HG02763 (cell line): ENCODE measurements around the gene MTRF1.

Experiments
- ATAC-seq: cut with Tn5 transposase; IDR thresholded peaks from one replicate; pipeline ENCODE4 v1.9.1; 2021; ENCODE audit warnings: mild to moderate bottlenecking, moderate library complexity; ENCODE audit not compliant: unreplicated experiment

MTRF1 gene, protein sequence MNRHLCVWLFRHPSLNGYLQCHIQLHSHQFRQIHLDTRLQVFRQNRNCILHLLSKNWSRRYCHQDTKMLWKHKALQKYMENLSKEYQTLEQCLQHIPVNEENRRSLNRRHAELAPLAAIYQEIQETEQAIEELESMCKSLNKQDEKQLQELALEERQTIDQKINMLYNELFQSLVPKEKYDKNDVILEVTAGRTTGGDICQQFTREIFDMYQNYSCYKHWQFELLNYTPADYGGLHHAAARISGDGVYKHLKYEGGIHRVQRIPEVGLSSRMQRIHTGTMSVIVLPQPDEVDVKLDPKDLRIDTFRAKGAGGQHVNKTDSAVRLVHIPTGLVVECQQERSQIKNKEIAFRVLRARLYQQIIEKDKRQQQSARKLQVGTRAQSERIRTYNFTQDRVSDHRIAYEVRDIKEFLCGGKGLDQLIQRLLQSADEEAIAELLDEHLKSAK

DNA sequence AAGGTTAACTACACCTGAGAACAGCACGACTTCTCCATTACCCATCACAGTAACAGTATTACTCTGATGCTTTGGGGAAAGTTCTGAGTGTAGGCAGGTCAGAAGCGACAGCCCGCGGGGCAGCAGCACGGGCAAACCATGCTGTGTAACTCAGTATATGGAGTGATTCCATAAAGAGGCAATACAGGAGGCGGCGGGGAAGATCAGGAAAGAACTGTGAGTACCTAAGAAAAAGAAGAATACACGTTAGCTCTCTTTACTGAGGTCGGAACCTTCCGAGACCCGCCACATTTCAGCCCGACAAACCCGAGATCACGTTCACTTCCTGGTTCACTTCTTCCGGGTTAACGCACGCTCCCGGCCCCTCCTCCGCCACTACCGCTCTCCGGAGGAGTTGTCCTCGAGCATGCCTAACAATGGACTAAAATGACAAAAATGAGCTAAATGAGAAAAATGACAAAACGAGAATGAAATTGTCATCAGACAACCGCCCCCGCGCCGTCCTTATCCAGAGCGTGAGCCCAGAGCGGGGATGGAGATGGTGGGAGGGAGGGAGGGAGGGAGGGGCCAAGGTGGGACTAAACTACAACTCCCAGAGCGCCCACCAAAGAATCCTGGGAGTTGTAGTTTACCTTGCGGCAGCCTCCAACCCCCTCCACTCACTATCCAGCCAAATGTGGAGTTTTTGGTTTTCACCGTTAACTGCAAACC lies at the start of gene MTRF1:
Gene MTRF1 (minus strand): TSS at position 316 of the 711 bp plus-strand sequence. CDS start 2,669 bp downstream, outside the sequence.
- peak; percentile 89 for ATAC-seq

DNA sequence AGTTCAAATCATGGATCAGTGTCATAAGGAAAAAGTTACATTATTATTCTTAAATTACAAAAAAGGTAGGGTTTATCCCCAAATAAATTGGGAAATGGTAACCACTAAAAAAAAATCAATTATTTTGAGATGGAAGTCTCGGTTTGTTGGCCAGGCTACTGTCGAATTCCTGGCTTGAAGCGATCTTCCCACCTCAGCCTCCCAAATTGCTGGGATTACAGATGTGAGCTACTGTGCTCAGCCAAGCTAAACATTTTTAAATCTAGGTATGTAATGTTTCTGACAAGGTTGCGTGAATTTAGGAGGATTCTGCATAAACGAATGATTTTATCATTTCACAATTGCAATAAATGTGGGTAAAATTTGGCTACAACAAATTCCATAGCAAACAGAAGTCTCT lies 49.7 kb upstream of the MTRF1 start:
- ATAC-seq = no peak

DNA sequence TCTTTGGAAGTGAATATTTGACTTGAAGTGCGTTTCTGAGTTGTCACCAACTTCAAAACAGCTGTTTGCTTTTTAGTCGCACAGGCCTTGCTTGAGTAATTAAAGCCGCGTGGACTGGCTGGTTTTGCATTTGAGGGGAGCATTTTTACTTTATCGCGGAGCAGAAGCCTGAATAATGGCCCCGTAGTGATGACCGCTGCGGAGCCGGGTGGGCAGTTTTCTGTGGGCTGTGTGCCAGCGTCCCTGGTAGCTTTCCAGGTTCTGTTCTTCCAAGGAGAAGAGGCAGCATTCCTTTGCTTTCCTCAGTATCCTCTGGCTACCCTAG lies 48.8 kb upstream of the MTRF1 start:
- no peak for ATAC-seq

DNA sequence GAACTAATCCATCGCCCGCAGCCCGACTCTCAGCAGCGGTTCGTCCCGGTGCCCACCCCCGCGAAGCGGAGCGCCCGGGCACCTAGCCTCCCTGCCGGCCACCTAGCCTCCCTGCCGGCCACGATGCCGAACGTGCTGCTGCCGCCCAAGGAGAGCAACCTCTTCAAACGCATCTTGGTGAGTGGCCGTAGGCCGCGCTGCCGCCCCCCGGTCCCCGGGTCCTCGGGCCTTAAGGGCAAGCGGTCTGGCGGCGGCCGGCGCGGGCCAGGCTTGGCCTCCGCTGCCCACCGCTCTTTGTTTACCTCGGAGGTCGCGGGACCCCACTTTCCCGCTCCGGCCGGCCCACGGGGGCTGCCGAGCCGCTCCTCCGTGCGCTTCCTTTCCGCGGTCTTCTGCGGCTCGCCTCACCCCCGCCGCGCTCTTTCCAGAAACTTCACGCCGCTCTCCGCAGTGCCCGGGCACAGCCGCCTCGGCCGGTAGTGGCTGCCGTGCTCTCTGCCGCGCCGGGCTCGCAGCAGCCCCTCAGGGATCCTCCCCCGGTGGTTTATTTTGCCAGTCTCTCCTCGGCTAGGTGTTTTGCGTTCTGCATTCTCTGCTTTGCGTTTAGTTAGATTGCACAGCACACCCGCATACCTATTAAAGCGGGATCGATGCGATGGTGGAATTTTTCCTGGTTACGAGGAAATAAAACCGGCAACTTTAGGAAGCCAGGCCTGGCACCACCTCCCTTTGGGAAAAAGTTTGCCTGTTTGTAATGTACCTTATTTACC lies 48.2 kb upstream of the MTRF1 start:
- peak; percentile 46 for ATAC-seq

DNA sequence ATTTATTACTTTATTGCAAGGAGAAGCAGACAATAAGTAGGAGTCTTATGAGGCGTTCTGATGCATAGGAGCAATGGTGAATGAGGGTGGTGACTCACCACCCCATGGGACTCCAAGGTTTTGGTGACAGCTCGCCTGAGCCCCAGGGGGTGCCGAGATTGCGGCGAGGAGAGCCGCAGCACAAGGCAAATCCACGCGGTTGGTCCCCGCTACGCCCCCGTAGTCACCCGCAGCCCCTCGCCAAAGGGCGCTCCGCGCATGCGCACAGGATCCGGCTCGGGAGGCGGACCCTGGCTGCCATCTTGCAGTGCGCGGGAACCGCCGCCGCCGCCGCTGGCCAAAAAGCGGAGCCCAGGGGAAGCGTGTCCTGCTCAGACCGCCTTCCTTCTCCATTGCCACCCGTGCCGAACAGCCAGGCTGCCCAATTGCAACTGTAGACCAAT lies 47.6 kb upstream of the MTRF1 start, which contains the start of gene NAA16:
Gene NAA16 (plus strand): TSS at position 305 of the 443 bp plus-strand sequence. CDS start 262 bp downstream, outside the sequence.
- peak; percentile 78 for ATAC-seq

DNA sequence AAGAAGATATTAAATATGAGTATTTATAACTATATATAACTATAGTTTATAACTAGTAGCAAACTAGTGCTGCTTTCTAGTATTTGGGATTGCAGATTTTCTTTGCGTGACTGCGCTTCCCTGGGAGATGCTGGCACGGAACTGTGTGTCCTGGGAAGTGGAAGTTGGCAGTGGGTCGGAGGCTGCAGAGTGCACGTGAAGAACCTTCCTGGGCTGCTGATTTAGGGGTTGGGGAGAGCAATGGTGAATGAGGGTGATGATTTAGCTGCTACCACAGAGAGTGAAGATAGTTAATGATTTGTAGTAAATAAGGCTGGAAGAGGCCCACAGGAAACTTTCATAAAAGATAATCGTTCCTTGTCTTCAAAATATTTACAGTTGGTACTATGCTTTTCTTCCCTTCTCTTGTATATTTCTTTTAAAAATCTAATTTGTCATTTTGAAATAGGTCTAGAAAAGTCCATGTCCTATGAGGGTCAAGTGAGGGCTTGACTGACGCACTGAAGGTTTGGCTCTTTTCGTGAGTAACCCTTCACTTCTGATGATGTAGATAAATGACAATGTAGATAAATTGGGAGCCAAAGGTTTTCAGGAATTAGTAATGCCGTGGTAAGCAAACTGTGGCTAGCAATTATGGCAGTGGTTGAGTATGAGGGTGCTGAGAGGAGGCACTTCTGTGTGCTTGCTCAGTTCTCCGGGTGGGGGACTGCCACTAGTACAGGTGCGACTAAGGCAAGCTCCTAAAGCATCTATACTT lies 44.7 kb upstream of the MTRF1 start:
- ATAC-seq = no peak

DNA sequence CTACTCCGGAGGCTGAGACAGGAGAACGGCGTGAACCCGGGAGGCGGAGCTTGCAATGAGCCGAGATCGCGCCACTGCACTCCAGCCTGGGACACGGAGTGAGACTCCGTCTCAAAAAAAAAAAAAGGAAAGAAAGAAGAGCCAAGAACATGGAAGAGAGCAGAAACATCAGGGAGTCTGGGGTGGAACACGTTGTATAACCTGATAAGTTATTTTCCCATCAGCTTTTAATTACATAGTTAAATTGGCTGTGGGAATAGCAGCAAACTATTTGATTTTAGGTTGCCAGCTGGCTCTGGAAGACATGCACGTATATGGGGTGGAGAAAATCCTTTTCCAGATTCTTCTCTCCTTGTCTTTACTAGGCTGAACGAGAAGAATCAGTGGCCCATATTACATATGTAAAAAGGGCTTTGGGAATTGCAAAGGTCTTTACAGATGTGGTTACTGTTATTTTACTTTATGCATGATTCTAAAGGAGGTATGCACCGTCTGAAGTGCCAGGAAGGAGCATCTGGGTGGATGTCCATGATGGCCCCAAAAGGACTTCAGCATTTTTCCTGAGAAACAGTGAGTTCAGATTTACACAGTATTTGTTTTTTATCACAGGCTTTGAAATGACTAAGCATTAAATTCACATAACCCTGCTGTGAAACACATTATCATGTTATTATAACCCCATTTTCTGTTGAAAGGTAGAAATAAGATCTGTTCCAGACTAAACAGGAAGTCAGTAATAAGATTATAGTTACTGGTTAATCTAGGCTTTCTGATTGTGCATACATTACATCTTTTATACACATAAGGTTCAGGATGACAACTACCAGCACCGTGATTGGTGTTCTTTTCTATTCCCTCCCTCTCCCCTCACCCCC lies 43.1 kb upstream of the MTRF1 start:
- ATAC-seq = no peak

DNA sequence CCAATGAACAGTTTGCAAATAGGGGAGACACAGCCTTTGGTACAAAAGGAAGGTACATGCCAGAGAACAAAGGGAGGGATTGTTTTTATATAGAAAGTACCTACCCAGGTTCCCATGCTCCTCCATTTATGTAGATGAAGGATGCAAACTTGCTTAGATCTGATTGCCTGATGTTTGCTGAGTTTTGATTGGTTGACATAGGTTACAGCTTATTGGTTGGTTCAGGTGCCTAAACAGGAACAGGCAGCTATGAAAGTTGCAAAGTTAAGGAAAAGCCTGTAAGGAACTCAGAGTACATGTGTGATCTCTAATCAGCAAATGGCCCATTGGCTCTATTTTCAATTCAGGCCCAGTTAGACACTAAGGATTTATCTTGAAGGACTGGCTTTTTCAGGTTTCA lies 41.2 kb upstream of the MTRF1 start:
- no peak for ATAC-seq

DNA sequence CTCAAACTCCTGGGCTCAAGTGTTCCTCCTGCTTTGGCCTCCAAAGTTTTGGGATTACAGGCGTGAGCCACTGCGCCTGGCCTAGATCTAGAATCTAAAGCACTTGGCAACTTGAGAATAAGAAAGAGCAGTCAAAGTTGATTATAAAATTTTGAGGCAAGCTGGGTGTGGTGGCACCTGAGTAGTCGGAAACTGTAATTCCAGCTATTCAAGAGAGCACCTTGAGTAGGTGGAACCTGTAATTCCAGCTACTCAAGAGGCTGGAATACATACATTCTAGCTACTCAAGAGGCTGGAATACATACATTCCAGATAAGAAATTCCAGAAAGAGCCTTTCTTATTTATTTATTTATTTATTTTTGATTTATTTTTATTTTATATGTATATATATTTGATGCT lies 39.4 kb upstream of the MTRF1 start:
- ATAC-seq = no peak

DNA sequence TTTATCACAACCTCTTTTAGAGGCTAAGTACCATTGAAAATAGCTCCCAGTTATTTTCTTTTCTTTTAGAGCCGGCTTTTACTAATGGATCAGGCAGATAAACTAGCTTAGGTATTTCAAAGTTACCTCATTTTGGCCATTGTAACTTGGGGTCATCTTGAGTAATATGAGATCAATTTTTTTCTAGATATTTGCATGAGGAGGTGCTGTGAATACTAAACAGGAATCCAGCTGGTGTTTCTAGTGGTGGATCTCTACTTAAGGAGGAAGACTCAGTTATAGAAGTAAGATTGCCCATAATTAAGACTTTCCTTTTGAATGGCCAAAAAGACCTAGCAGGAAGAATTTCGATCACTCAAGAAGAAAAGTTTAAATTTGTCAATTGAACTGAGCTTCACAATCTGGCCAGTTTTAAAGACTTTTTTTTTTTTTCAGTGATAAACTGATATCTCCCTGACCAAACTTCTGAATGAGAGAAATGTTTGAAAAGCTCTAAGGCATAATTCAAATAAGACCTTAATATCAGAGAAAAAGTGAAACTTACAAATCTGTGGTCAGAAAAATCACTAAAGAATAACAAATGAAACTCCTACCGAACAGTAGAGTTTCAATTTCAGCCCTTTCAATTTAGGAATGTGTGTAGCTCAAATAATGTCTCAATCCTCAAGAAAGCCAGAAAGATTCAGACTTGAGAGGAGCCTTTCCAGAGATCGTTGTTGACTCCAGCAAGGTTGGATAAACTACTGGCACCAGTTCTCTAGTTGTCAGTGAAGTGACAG lies 36.1 kb upstream of the MTRF1 start:
- no peak for ATAC-seq

DNA sequence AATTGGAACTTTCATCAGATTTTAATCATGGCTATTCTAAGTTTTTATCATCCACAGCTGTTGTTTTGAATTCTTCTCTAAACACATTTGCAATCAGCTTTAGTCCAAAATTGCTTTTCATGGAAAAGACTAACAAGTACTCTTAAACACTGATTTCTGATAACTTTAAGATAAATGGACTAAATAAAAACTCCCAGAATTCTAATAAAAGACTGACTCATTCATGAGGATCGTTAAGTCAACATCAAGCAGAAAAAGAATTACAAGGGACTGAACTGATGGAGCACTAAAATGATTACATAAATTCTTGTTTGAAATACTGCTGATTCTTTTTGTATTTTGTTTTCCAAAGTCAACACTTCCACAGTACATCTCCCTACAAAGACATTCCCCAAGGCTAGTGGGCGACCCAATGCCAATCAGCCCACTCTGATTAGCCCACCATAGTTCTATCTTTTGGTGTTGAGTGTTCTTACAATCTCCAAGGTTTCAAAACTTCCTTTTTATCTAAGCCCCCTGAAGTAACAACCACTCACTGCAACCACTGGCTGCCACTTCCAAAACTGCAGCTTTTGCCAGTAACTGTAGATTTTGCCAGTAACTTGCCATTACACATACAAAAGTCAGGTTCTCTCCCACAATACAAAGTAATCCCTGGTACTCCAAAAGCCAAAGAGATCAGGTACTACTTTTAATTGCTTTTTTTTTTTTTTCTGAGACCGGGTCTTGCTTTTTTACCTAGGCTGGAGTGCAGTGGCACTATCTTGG lies 33.7 kb upstream of the MTRF1 start:
- ATAC-seq = no peak

DNA sequence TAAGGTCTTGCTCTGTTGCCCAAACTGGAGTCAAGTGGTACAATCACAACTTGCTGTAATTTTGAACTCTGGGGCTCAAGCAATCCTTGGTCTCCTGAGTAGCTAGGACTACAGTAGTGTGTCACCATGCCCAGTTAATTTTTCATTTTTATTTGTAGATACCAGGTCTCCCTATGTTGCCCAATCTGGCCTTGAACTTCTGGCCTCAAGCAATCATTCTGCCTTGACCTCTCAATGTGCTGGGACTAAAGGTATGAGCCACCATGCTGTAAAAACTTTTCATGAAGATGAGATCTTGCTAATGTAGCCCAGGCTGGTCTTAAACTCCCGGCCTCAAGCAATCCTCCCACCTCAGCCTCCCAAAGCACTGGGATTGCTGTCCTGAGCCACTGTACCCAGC lies 32.6 kb upstream of the MTRF1 start:
- no peak for ATAC-seq

DNA sequence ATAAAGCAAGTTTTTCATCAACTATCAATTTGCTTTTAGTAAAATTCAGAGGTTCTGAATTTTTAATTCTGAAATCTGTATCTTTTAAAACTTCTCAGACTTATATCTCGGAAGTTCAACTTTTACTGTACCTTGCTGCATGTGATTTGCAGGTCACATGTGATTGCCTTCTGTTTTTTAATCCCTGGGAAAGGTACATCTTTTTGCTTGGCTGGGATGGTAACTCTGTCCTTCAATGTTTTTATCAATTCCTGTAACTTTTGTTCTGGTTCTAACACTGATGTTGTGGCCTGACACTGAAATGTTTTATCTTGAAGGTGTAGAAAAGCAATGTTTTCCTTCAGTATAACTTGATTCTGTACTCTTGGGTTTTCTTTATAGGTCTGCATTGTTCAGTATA lies 31.5 kb upstream of the MTRF1 start:
- ATAC-seq = no peak

DNA sequence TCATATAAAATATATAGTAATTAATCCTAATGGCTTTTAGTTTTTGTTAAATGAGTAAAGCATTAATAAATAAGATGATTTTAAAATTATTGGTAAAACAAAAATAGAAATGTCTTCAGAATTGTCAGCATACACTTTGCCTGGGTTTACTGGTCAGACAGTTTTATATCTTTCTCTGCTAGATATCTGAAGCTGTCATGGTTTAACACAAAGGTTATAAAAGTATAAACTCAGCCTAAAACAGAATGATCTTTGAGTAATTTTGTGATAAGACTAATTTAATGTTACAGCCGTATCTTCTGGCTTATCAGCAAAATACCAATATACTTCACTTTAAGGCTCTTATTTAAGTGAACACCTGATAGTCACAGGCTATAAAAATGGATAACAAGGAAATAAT lies 29.9 kb upstream of the MTRF1 start:
- ATAC-seq = no peak

DNA sequence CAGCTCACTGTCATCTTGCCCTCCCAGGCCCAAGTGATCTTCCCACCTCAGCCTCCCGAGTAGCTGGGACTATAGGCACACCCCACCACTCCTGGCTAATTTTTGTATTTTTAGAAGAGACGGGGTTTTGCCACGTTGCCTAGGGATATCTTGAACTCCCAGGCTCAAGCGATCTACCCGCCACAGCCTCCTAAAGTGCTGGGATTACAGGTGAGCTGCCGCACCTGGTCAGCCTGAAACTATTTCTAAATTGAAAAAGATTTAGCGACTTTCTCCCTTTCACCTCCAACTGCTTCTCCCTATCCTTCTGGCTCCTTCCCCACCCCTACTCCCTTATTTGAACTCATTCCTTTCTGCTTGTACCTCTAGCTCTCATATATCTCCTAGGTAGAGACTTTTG lies 27.9 kb upstream of the MTRF1 start:
- no peak for ATAC-seq

DNA sequence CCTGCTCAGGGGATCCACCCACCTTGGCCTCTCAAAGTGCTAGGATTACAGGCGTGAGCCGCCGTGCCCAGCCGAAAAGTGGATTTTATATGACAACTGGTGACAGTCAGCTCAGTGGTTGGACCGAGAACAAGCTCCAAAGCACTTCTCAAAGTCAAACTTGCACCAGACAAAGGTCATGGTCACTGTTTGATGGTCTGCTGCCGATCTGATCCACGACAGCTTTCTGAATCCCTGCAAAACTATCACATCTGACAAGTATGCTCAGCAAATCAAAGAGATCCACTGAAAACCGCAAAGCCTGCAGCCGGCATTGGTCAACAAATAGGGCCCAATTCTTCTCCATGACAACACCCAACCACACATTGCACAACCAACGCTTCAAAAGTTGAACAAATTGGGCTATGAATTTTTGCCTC lies 26.1 kb upstream of the MTRF1 start:
- no peak for ATAC-seq

DNA sequence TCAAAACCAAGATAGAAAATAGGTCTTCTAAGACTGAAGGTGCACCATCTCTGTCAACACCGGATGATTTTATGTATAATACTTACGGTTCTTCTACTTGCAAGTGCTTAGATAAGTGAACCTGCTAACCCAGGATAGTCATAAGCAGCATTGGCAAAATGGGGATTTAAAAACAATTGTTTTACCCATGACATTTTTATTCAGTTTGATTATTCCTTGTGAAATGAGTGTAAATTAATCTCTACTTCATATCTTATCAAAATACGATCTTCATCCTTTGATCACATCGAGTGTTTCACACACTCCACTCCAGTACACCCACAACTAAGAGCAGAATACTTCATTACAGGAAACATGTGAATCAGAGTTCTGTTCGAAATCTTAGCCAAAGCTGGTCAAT lies 23.0 kb upstream of the MTRF1 start:
- ATAC-seq = no peak
